Measurements from ENCODE around the gene CFAP45. TPM values are rescaled to one million over a fixed set of nuclear protein-coding genes. Genes with fewer than 3 reads are reported as not detected.

The CFAP45 gene
- total RNA-seq, 1 donor from 2014 or later: not detected

DNA sequence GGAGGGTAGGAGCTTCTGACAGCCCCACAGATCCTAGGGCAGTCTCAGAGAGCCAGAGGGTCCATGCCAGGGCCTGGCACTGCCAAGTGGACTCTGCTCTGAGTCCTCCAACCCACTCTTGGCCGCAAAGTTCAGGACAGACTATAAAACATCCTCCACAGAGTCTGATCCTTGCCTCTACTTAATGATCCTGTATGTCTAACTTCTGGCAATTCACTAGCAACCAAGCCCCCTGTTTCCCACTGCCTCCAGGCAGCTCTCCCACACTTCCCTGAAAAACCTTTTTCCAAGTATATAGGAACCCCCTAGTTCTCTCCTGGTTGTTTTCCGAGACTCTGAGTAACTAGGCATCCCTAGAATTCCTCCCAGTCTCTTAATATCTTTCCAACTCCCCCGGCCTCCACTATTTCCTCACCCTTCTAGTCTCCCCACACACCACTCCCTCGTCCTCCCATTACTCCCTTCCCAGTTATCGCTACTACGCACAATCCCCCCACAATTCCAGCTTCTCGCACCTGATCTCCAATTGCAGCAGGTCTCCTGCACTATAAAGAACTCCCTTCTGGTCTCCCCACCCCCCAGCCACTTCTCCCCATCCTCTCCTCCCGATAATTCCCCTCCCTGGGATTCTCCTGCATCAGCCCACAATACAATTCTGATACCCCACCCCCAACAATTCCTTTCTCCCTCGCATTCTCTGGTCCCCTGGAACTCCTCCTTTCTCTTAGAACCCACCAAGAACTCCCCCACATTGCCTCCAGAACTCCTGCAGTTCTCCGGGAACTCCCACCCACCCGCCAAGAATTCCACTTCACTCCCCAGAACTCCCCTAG lies 44.9 kb upstream of the CFAP45 start:
- peak overlapping the region; percentile 94 for H3K4me3 Mint-ChIP-seq
- no peak for DNase-seq (ENCODE audit: low read depth, low spot score)
- H3K36me3 Mint-ChIP-seq (ENCODE audit: low read depth): no peaks in the 10 kb centered on the region
- H3K4me1 Mint-ChIP-seq: peaks cover 54% of the 10 kb centered on the region
- peaks cover 28% of the 10 kb centered on the region for H3K27me3 Mint-ChIP-seq (ENCODE audit: low read depth)
- no peaks in the 10 kb centered on the region for H3K9me3 Mint-ChIP-seq
- TF ChIP-seq, protein P1, sequence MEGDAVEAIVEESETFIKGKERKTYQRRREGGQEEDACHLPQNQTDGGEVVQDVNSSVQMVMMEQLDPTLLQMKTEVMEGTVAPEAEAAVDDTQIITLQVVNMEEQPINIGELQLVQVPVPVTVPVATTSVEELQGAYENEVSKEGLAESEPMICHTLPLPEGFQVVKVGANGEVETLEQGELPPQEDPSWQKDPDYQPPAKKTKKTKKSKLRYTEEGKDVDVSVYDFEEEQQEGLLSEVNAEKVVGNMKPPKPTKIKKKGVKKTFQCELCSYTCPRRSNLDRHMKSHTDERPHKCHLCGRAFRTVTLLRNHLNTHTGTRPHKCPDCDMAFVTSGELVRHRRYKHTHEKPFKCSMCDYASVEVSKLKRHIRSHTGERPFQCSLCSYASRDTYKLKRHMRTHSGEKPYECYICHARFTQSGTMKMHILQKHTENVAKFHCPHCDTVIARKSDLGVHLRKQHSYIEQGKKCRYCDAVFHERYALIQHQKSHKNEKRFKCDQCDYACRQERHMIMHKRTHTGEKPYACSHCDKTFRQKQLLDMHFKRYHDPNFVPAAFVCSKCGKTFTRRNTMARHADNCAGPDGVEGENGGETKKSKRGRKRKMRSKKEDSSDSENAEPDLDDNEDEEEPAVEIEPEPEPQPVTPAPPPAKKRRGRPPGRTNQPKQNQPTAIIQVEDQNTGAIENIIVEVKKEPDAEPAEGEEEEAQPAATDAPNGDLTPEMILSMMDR (conservative IDR thresholded peaks at IDR 0.05): no peak
- peak overlapping the region; percentile 53 for H3K27ac Mint-ChIP-seq (ENCODE audit: unreplicated experiment)

DNA sequence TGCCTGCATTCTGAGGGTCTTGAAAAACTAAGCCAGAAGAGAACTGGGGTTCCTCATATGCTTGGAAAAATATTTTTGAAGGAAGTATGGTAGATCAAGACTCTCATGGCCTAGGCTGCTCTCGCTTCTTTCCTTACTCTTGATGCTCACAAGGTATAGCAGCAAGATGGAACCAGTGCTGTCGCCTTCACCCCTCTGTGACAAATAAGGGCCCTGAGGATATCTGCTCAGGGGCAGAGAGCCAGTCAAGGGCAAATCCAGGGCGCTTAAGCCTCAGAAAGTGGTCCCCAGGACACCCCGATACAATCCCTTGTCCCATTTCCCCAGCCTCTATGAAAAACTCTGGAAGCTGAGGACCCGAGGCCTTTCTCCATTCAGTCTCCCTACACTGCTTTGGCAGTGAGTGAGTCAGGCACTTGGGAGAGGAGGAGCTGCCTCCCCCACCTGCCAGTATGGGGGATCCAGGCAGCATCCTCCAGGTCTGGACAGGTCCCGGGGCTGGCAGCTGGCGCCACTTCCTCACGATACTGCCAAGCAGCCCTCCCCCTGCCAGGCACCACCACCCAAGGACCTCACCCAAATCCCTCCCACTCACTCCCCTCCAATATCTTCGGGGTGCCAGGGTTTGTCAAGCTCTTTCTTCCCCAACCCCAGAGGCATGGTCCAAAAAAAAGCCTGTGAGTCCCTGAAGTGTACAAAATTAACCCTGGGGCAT lies 44.1 kb upstream of the CFAP45 start:
- TF ChIP-seq, protein P1 (conservative IDR thresholded peaks at IDR 0.05): no peak
- H3K9me3 Mint-ChIP-seq: no peaks in the 10 kb centered on the region
- peaks cover 57% of the 10 kb centered on the region for H3K4me1 Mint-ChIP-seq
- peaks cover 1% of the 10 kb centered on the region for H3K36me3 Mint-ChIP-seq (ENCODE audit: low read depth)
- H3K27me3 Mint-ChIP-seq (ENCODE audit: low read depth): peaks cover 26% of the 10 kb centered on the region
- H3K4me3 Mint-ChIP-seq: peak overlapping the region; percentile 94
- H3K27ac Mint-ChIP-seq (ENCODE audit: unreplicated experiment): no peak overlapping the region
- no peak for DNase-seq (ENCODE audit: low read depth, low spot score)

DNA sequence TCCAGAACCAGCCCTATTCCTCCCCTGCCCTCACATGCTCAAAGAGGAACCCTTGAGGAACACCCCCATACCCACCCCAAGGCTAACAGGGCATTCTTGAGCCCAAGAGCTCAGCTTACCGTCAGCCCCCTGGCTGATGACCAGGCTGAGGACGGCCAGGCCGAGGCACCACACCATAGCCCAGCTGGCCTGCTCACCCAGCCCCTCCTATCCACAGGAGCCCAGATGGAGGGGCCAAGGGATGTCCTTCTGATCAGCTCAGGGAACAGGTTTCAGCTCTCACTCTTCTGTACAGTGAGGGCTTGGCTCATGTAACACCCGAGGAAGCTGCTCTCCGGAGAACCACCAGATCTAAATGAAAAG lies 43.3 kb upstream of the CFAP45 start:
- TF ChIP-seq, protein P1 (conservative IDR thresholded peaks at IDR 0.05): no peak
- Mint-ChIP-seq H3K9me3 (no peaks in the 10 kb centered on the region), H3K4me3 (peak overlapping the region; percentile 44), H3K27ac (ENCODE audit: unreplicated experiment) (no peak overlapping the region), H3K36me3 (ENCODE audit: low read depth) (peaks cover 2% of the 10 kb centered on the region), H3K27me3 (ENCODE audit: low read depth) (peaks cover 21% of the 10 kb centered on the region), H3K4me1 (peaks cover 57% of the 10 kb centered on the region)
- no peak for DNase-seq (ENCODE audit: low read depth, low spot score)

DNA sequence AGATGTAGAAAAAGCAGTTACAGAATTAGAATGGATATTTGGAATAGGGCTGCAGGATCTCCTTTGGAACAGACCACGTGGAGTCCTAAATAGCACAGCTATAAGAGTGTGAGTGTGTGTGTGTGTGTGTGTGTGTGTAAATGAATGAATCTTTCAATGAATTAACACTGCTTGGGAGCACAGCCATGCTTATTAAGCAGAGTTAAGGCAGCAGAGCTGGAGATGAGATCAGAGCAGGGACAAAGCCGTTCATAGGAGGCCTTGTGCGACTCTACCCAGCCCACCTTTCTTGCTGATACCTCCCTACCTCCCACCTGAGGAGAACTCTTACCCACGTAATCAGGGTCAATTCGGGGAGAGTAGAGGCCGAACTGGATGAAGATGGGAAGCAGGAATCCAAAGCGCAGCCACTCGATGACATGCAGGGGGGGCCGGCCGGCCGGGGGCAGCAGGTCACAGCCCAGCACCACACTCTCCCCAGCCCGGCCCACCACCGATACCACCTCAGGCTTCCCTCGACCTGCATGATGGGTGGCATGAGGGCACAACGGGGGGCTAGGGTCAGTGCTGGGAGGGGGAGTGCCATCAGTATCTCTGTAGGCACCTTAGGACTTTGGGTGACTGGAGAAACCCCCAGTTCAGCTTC lies 42.8 kb upstream of the CFAP45 start:
- TF ChIP-seq, protein P1 (conservative IDR thresholded peaks at IDR 0.05): no peak
- Mint-ChIP-seq H3K36me3 (ENCODE audit: low read depth) (peaks cover 2% of the 10 kb centered on the region), H3K27ac (ENCODE audit: unreplicated experiment) (no peak overlapping the region), H3K4me3 (peak overlapping the region; percentile 74), H3K27me3 (ENCODE audit: low read depth) (peaks cover 17% of the 10 kb centered on the region), H3K9me3 (no peaks in the 10 kb centered on the region), H3K4me1 (peaks cover 57% of the 10 kb centered on the region)
- no peak for DNase-seq (ENCODE audit: low read depth, low spot score)
